Midbrain (tissue), 1 donor: Measurements from ENCODE around the gene HNRNPH3.
"Not testable (repeated sequence)": the region's sequence is repeated elsewhere in the genome, so short reads cannot be mapped to it uniquely, and the experiment has no call there.

Source experiments
- DNase-seq: peaks from one replicate; lab custom pipeline; 2025; lab: John Stamatoyannopoulos, UW

HNRNPH3 gene, protein sequence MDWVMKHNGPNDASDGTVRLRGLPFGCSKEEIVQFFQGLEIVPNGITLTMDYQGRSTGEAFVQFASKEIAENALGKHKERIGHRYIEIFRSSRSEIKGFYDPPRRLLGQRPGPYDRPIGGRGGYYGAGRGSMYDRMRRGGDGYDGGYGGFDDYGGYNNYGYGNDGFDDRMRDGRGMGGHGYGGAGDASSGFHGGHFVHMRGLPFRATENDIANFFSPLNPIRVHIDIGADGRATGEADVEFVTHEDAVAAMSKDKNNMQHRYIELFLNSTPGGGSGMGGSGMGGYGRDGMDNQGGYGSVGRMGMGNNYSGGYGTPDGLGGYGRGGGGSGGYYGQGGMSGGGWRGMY

DNA sequence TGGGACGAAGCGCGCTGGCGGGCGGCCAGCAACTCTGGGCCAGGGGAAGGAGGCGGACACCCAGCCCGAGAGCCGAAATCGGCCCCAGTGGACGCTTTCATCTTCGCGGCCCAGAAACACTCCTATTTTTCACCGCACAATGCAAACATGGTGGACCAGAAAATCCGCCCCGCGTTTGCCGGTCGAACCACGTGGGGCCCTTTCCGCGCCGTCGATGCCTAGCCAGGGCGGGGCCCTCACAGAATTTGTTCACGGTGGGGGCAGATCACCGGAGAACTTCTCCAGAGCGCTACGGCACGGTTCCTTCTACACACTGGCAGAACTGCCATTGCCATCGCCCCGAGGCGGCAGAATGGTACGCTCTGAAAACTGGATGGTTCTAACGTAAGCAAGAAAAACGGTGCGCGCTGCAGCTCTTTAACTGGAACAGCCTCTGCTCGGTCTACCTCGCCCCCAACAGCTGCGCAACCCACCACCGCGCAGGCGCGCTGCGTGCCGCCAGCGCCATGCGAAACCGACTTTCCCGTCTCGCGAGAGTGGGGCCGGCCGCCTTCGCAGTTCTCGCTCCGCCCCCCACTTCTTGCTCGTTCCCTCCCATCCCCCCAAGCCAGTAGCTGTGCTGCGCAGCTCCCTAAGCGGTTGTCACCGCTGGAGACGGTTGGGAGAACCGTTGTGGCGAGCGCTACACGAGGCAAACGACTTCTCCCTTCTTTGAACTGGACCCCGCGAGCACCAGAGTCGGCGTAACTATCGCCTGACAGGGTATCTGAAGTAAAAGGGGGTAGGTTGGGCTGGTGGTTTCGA, at the start of gene HNRNPH3:
Gene HNRNPH3 (plus strand): TSS at position 610 of the 804 bp plus-strand sequence. CDS start 5,158 bp downstream, outside the sequence.
- peak; percentile 98 for DNase-seq

DNA sequence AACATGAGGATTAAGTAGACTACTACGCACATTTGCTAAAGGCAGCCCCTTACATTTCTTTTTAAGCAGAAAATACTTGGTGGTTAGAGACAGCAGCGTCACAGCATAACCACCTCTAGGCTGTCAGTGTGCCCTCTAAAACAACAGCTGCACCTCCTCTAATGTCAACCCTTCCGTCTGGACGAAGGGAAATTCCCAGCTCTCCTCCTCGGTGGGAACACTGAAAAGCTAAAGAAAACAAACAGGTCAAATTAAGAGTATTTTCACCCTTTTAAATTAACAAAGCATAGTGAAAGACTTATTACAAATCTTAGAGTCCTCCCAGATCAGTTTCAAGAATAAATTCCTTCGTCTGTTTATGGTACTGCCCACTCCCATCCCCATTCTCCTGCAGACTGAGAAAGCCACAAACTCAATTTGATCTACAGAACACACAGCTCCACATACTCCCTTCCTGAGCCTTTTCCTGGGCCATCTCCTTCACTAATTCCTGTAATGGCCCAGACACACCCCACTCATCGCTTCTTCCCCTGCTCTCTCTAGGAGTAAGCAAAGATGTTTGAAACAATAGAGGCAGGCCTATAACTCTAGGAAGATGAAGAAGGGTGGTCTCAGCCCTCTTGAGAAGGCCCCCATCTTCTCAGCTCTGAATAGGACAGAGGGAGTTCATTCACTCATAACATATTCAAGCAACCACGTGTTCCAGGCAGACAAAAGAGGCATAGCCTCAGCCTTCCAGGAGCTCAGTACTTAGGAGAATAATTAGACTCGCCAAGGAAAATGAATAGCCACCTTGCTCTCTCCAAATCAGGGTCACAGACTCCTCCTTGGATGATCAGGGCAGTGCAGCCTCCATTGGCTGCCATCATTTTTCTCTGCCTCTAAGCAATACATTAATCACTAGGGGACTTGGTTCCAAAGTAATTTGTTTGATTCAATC, 47.5 kb upstream of the HNRNPH3 start:
- no peak for DNase-seq

DNA sequence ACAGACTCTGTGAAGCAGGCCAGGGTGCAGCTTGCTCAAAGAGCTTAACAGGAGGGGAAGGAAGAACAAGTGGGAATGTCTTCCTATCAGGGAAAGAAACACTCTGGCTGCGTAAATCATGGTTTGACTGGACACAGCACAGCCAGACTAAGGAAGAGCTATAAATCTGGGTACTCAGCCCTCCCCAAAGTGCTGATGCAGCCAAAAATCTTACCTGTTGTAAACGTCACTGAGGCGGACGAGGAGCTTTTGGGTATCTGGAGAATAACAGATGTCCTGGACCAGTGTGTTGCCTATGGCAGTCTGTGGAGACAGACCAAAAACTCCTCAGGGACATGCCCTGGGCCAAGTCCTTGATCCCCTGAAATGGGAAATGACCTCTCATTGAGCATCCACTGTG, 43.1 kb upstream of the HNRNPH3 start:
- DNase-seq = no peak

DNA sequence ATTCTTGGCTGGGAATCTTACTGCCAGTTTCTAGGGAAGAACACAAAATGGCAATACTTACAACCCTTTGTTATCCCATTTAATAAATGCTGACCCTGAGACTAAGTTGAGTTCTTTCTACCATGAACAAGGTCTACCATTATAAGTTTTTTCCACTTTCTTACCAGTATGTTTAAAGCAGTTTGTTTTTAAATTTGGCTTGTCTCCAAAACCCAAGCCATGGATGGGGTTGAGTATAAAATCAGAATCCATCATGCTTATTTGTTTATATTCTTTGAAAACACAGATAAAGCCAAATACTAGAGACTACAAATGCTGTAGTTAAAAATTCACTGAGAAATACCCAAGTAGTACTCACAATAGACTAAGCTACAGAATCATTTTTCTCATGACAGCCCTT, 41.1 kb upstream of the HNRNPH3 start:
- no peak for DNase-seq

DNA sequence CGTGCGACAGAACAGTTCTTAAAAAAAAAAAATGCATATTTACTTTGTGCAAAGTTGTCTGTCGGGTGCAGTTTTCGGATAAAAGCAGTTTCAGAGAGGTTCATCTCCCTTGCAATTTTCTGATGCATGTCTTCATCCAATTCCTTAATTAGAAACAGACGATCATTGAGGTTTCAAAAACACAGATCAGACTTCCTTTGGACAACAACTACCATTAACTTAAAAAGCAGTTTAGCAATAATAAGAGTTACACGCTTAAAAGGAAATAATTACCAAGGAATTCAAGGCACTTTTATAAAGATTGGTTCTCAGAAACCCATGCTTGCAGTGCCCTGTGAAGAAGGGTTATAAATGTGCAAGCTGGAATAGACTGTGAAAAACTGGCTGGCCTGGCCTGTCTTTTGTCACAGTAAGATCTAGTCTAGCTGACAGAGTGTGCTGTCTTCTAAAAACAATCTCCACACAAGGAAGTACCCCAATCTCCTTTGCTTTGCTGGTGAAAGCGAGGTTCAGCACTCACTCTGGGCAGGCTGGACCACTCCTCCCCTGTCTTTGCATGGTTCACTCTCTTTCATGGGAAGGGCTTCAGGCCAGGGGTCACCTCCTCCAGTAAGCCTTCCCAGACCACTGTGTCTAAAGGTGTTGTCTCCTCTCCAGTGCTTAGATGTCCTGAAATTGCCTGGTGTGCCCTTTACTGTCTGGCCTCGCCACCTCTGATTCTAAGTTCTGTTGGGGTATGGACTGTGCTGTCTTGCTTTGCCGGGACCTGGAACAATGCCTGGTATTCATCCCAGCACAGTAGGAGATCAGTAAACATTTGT, 34.8 kb upstream of the HNRNPH3 start:
- no peak for DNase-seq

DNA sequence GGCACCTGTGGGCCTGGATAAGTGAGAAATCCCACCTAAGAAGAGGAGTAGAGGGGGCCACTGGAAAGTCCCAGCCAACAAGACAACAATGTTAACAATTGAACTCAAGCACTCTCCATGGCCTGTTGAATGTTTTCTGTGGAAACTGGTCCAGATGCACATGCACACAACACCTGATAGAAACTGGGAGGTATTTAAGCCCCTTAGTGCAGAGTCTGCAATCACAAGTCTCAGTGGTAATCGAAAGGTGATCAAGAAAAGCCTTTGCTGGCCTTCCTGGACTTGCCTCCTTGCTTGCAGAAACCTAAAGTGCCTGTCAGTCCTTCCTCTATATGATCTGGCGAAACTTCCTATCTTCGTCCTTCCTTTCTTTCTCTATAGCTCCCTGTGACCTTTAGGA, 30.6 kb upstream of the HNRNPH3 start:
- no peak for DNase-seq

DNA sequence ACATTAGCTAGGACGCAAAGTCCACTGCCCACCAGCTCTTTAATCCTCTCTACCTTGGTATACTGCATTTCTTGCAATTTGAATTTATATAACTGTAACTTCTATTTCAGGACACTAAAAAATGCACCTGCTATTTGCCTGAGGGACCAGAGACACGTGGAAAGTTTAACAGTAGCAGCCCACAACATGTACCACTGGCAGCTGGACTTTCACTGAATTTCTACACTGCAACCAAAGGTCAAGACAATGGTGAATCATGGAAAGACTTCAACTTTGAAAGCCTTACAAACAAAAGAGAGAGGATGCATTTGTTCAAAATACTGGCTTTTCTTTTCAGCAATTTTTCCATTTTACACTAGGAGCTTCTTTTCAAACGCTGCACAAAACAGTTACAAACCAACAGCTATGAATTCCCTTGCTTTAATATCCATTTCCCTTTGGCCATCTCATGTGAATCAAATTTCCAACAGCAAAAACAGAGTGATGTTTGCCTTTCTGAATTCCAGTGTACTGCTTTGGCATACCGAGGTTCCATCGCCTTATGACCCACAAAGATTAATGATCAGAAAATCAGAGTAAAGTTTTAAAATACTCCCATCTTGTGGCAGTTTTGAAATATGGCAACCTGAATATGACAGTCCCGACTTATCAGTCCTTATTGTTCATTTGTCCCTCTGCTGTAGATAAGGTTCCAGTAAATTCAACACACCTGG, 29.9 kb upstream of the HNRNPH3 start:
- peak; percentile 35 for DNase-seq

DNA sequence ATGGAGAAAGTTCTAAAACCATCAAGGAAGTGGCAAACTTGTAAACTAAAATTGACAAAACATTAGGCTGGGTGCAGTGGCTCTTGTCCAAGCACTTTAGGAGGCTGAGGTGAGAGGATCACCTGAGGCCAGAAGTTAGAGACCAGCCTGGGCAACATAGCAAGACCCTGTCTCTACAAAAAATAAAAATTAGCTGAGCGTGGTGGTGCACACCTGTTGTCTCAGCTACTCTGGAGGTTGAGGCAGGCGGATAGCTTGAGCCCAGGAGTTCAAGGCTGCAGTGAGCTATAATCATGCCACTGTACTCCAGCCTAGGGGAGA, 29.4 kb upstream of the HNRNPH3 start:
- no peak for DNase-seq

DNA sequence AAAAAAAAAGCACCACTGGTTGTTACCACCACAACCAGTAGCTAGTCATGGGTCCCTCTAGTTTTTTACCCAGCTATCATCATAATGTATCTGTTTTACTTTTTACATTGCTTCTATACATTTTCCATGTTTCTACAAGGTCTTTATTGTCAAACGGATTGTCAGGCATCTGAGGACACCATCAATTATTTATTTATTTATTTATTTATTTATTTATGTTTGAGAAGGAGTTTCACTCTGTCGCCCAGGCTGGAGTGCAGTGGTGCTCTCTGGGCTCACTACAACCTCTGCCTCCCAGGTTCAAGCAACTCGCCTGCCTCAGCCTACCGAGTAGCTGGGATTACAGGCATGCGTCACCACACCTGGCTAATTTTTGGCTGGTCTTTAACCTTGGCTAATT, 29.0 kb upstream of the HNRNPH3 start:
- DNase-seq = no peak

DNA sequence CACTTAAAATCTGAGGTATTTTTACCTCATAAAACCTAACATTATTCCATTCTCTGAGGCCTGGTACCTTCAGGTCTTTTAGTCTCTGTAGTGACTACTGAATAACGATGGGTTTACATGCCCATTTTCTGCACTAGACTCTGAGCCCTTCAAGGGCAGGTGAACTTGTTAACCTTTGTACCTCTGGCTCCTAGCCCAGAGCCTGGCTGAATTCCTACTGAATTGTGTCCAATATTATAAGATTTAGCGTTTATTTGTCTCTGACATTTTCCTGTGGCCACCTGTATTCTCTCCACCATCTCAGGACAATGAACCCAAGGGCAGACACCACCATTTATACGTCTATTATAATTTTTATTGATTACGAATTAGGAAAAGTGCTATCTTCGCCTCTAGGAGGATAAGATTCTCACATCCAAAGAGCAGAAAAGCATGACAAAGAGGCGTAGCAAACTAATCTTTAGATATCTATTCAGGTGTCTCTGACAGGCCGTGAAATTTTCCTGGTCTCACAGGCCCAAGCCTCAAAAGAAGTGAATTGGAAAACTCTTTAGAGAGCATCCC, 27.9 kb upstream of the HNRNPH3 start:
- DNase-seq = no peak

DNA sequence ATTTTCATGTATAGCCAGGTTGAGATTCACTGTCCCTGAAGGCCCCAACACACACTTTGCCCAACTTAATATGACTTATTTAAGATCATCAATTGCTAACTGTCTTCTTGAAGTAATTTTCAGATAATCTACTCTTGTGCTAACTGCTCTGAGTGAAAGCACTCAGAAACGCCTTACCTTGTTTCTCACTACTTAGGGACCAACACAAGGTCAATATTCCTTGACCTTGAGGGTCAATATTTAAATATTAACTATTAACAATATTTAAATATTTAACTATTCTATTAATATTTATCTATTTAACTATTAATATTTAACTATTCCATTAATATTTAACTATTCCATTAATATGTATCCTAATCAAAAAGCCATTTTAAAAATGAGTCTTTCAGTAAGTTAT, 26.0 kb upstream of the HNRNPH3 start:
- no peak for DNase-seq

DNA sequence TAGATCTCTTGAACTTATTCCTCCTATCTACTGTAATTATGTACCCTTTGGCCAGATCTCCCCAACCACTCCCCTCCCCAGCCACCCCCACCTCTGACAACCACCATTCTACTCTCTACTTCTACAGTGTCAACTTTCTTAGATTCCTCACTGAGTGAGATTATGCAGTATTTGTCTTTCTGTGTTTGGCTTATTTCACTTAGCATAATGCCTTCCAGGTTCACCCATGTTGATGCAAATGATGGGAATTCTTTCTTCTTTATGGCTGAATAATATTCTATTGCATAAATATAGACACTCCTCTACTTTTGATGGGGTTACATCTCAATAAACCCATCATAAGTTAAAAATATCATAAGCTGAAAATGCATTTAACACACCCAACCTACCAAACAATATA, 21.3 kb upstream of the HNRNPH3 start:
- no peak for DNase-seq

DNA sequence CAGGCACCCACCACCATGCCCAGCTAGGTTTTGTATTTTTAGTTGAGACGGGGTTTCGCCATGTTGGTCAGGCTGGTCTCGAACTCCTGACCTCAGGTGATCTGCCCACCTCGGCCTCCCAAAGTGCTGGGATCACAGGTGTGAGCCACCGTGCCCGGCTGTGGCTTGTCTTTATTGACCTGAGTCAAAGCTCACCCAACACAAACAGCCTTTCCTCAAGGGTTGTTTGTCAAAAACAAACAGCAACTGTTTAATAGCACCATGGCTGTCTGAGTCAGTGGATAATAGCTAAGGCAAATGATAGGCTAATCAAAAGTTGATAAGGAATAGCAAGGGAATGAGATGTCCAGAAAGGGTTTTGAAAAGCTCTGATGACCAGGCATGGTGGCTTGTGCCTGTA, 16.9 kb upstream of the HNRNPH3 start:
- not testable (repeated sequence) for DNase-seq

DNA sequence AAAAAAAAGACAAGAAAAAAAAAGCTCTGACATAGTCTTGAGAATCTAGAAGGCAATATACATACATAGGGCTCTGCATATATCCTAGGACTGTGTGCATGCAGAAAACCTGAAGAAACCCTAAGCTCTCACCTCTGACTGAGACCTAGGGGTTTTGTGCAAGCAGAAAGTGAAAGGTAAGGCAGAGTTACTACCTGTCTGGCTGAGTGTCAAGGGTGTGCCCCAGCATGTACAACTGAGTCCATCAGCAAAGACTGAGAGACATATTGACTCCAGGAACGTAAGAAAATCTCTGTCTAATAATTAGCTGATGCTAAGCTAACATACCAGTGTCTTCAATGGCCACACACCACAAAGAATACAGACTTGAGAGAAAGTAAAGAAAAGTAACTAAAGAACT, 16.3 kb upstream of the HNRNPH3 start:
- DNase-seq = no peak

DNA sequence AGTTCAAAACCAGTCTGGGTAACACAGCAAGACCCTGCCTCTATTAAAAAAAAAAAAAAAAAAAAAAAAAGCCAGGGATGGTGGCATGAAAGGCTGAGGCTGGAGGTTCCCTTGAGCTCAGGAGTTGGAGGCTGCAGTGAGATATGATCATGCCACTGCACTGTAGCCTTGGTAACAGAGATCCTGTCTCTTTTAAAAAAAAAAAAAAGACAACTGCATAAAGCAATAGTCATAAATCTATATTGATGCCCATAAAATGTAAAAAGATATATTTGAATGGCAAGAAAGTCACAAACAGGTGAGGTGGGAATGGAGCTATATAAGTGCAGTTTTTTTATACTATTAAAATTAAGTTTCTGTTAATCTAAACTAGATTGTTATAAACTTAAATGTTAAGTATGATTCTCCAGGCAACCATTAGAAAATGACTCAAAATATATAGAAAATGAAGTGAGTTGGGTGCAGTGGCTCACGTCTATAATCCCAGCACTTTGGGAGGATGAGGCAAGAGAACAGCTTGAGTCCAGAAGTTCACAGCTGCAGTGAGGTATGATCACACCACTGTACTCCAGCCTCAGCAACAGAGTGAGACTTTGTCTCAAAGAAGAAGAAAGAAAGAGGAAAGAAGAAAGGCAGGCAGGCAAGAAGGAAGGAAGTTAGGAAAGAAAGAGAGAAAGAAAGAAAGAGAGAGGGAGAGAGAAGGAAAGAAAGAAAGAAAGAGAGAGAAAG, 13.4 kb upstream of the HNRNPH3 start:
- no peak for DNase-seq

DNA sequence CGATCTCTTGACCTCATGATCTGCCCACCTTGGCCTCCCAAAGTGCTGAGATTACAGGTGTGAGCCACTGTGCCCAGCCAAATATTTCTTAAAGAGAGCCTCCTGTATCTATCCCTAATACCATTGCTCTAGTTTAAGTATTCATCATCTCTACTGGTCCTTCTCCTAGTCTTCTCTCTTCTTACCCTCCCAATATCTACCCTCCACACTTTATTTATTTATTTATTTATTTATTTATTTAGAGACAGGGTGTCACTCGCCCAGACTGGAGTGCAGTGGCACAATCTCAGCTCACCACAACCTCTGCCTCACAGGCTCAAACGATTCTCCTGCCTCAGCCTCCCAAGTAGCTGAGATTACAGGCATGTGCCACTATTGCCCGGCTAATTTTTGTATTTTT, 7.5 kb upstream of the HNRNPH3 start:
- not testable (repeated sequence) for DNase-seq

DNA sequence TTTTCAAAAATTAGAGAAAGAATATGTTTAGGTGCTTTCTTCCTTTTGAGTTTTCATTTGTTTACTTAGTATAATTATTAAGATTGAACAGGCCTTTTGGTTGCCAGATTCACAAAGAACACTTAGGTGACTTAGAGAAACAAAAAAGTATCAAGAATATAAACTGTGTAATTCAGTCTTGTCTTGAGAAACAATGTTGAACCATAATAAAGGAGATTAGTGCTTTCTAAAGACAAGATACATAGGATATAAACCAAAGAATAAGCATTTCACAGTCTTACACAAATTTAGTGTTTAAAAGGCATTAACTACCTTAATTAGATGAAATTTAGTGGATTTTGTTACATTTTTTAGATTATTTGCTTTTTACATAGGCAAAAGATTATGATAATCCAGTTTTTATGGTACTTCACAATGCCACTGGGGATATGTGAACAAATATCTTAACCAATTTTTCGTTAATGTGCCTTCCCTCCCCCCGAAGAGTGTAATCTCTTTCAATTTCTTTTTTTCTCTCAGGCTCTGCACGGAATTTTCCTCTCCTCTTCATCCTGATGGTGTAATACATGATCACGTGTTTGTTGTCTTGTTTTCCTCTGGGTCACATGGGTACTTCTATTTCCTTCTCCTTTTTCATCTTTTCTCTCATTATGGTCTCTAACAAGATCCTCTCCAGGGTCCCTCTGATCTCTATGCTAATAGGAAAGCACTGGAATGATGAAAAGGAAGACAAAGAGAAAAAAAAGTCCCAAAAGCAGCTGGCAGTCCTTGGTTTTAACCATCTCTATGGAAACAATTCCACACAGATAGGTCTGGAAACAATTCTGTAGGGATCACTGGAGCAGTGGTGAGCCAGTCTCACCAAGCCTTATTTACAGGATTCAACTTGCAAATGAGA, 3.7 kb upstream of the HNRNPH3 start:
- peak; percentile 85 for DNase-seq

DNA sequence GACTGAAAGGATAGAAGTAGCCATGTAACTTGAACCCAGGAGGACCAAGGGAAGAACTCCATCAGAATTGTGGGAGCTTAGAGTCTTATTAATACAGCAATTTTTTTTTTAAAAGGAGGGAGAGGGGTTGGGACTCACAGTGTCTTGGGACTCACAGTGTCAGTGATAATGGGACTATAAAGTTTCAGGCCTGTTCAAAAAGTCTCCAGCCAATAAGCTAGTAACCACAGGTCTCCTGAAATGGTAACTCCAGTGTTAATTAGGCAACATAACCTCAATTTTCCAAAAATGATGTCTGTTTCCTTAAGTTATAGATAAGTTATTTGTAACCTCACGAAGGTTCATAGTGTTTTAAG, 2.4 kb upstream of the HNRNPH3 start:
- no peak for DNase-seq
